CD14-positive monocyte (primary cell): ENCODE measurements around the gene ARL16. TPM values are rescaled to one million over a fixed set of nuclear protein-coding genes. Genes with fewer than 3 reads are reported as not detected.

Experiments
- DNase-seq, 3 donors: peaks; one replicate each; pipeline ENCODE4 v3.0.0-alpha.2; 2011 to 2022
- H2AFZ ChIP-seq: 2 replicates; pipeline ENCODE4 v1.6.0; 2012; ENCODE audit warnings: mild to moderate bottlenecking, low read depth, low read length, inconsistent platforms; ENCODE audit not compliant: insufficient read depth, poor library complexity, severe bottlenecking
- H3K27ac ChIP-seq, 2 donors: 1 replicate in 1 of 2; 2 replicates in 1 of 2; pipeline ENCODE4 v1.5.1; 2012 to 2013; ENCODE audit warnings: low read length in 2 of 2, control low read depth in 1 of 2, inconsistent platforms in 1 of 2, low read depth in 1 of 2, mild to moderate bottlenecking in 1 of 2
- H3K27me3 ChIP-seq, 2 donors: one replicate each; pipeline versions ENCODE4 v1.6.0 to v1.6.1; 2011 to 2013; ENCODE audit warnings: low read length in 2 of 2; ENCODE audit not compliant: control insufficient read depth in 2 of 2, insufficient read depth in 2 of 2
- H3K36me3 ChIP-seq, 2 donors: replicated peaks in 1 of 2; 1 replicate in 1 of 2; 2 replicates in 1 of 2; pipeline versions ENCODE4 v1.5.1 to v1.6.1; 2012 to 2013; ENCODE audit warnings: low read length in 2 of 2, control low read depth in 1 of 2, inconsistent platforms in 1 of 2, mild to moderate bottlenecking in 1 of 2; ENCODE audit not compliant: insufficient read depth in 2 of 2, control insufficient read depth in 1 of 2
- H3K4me1 ChIP-seq, 2 donors: 1 replicate in 1 of 2; 2 replicates in 1 of 2; pipeline versions ENCODE4 v1.5.1 to v1.6.1; 2012 to 2013; ENCODE audit warnings: low read length in 2 of 2, control low read depth in 1 of 2, inconsistent platforms in 1 of 2, mild to moderate bottlenecking in 1 of 2, moderate library complexity in 1 of 2; ENCODE audit not compliant: insufficient read depth in 2 of 2, control insufficient read depth in 1 of 2
- H3K4me2 ChIP-seq: replicated peaks from 2 replicates; pipeline ENCODE3; 2012; ENCODE audit warnings: low read length, moderate library complexity, mild to moderate bottlenecking; ENCODE audit not compliant: poor library complexity, severe bottlenecking; ENCODE audit errors: extremely low read depth
- H3K4me3 ChIP-seq, 3 experiments: fragments of 200-600 bp in 1 of 3; sonication (generic) in 1 of 3; replicated peaks in 1 of 3; 1 replicate in 2 of 3; 2 replicates in 1 of 3; pipeline ENCODE4 v1.5.1; 2011 to 2013; ENCODE audit warnings: low read length in 3 of 3, mild to moderate bottlenecking in 3 of 3, control low read depth in 2 of 3, low read depth in 2 of 3, inconsistent platforms in 1 of 3, moderate library complexity in 1 of 3
- H3K79me2 ChIP-seq: 2 replicates; pipeline ENCODE4 v1.6.0; 2012; ENCODE audit warnings: mild to moderate bottlenecking, control low read depth, inconsistent platforms, low read length, moderate library complexity; ENCODE audit not compliant: insufficient read depth
- H3K9ac ChIP-seq: 2 replicates; pipeline ENCODE4 v1.6.0; 2017; ENCODE audit warnings: low read length, mild to moderate bottlenecking; ENCODE audit not compliant: insufficient read depth, poor library complexity, severe bottlenecking
- H3K9me3 ChIP-seq, 2 donors: replicated peaks in 1 of 2; 1 replicate in 1 of 2; 2 replicates in 1 of 2; pipeline versions ENCODE4 v1.5.1 to v1.6.1; 2012 to 2013; ENCODE audit warnings: low read length in 2 of 2, control low read depth in 1 of 2; ENCODE audit not compliant: control insufficient read depth in 1 of 2, insufficient read depth in 1 of 2
- H4K20me1 ChIP-seq: 2 replicates; pipeline ENCODE4 v1.6.0; 2012; ENCODE audit warnings: mild to moderate bottlenecking, low read length, control low read depth, moderate library complexity; ENCODE audit not compliant: insufficient read depth
- H3K27ac Mint-ChIP-seq, 7 donors: one replicate each; pipeline ENCODE4 v1.8.0; 2020; ENCODE audit warnings: mild to moderate bottlenecking in 7 of 7, mixed read lengths in 7 of 7, moderate library complexity in 6 of 7, inconsistent platforms in 2 of 7
- H3K27me3 Mint-ChIP-seq, 3 donors: one replicate each; pipeline ENCODE4 v1.8.0; 2021 to 2022; ENCODE audit warnings: low read depth in 3 of 3, mild to moderate bottlenecking in 3 of 3, mixed read lengths in 3 of 3, moderate library complexity in 3 of 3, inconsistent platforms in 1 of 3
- H3K36me3 Mint-ChIP-seq, 2 donors: one replicate each; pipeline ENCODE4 v1.8.0; 2020; ENCODE audit warnings: mixed read lengths in 2 of 2, inconsistent platforms in 1 of 2, mild to moderate bottlenecking in 1 of 2
- H3K4me1 Mint-ChIP-seq: one replicate; pipeline ENCODE4 v1.8.0; 2020; ENCODE audit warnings: mild to moderate bottlenecking, mixed read lengths
- H3K4me3 Mint-ChIP-seq, 2 donors: one replicate each; pipeline ENCODE4 v1.8.0; 2020; ENCODE audit warnings: mild to moderate bottlenecking in 2 of 2, mixed read lengths in 2 of 2, moderate library complexity in 1 of 2
- H3K9me3 Mint-ChIP-seq, 7 donors: one replicate each; pipeline ENCODE4 v1.8.0; 2020 to 2022; ENCODE audit warnings: mixed read lengths in 7 of 7, mild to moderate bottlenecking in 6 of 7, moderate library complexity in 6 of 7, inconsistent platforms in 2 of 7
- CTCF ChIP-seq: fragments of 200-600 bp; IDR thresholded peaks from one replicate; pipeline ENCODE4 v1.8.0; 2022; ENCODE audit warnings: antibody characterized with exemption, mild to moderate bottlenecking
- WGBS: methylation state at CpG from one replicate; pipeline ENCODE4 v1.1.5; 2013; ENCODE audit warnings: missing lambda C conversion rate; ENCODE audit not compliant: insufficient coverage; 5-methylcytosine and 5-hydroxymethylcytosine counted together
- intact Hi-C, 2 donors: fragments of 100-400 bp; cut with micrococcal nuclease; formaldehyde crosslinking; loops; one replicate each; pipeline versions ENCODE4 v1.15.0 to v1.15.1; 2023
- polyA plus RNA-seq, 3 donors: library from polyadenylated mRNA; depleted of rRNA in 1 of 3; unstranded in 2 of 3; stranded (reverse) in 1 of 3; fragments of 300-500 nt in 2 of 3; fragments of >200 nt in 1 of 3; fragmentation: Illumina TruSeq in 2 of 3; gene quantifications; 1 replicate in 2 of 3; 2 replicates in 1 of 3; pipeline ENCODE4 v1.2.3, GENCODE V29; 2012 to 2021

The ARL16 gene
- polyA plus RNA-seq, 3 donors, result 17.6 to 43.0 (median 28.7) TPM

- intact Hi-C loops, result loop anchor here in 1 of 2 donors (2.0 kb wide), 1 partner anchor 21 kb away; the partner anchor contains the start of gene MRPL12
- H3K4me1 Mint-ChIP-seq, result peaks cover 25% of the 10 kb centered on the region
- DNase-seq, result no peak
Observed at GRCh38 chr17:81681672-81682071, 1.9 kb downstream of the ARL16 start.

GRCh38 chr17:81680150-81680549, 3.4 kb downstream of the ARL16 start:
- no peaks in the 10 kb centered on the region for H3K9me3 ChIP-seq
- Mint-ChIP-seq H3K36me3 (peaks cover 5 to 20% of the 10 kb centered on the region in 2 donors), H3K4me3 (no peak overlapping the region), H3K27ac (no peak overlapping the region), H3K4me1 (peaks cover 18% of the 10 kb centered on the region), H3K9me3 (peaks cover 0 to 3% (median 0%) of the 10 kb centered on the region in 7 donors), H3K27me3 (peaks cover 0 to 1% (median 0%) of the 10 kb centered on the region in 3 donors)
- no peak overlapping the region for H2AFZ ChIP-seq
- no peak for DNase-seq
- 98% methylated on average over 10 of the region's 11 CpGs for WGBS
- no peak overlapping the region for H3K27ac ChIP-seq
- H4K20me1 ChIP-seq, result peaks cover 17% of the 10 kb centered on the region
- peaks cover 37% of the 10 kb centered on the region for H3K79me2 ChIP-seq
- no peaks in the 10 kb centered on the region for H3K27me3 ChIP-seq
- peaks cover 19 to 20% of the 10 kb centered on the region in 2 donors for H3K4me1 ChIP-seq
- peaks cover 8 to 9% of the 10 kb centered on the region in 2 donors for H3K36me3 ChIP-seq
- no peak overlapping the region for H3K4me3 ChIP-seq
- H3K4me2 ChIP-seq, result no peak overlapping the region
- intact Hi-C loops, result no loop called here
- no peak overlapping the region for H3K9ac ChIP-seq
- TF ChIP-seq CTCF, result no peak

More at GRCh38 chr17:81681672-81682071, 1.9 kb downstream of the ARL16 start:
- Histone ChIP-seq H3K27me3 (no peaks in the 10 kb centered on the region), H4K20me1 (peaks cover 28% of the 10 kb centered on the region), H3K4me2 (no peak overlapping the region), H3K4me3 (no peak overlapping the region), H3K9me3 (no peaks in the 10 kb centered on the region), H3K36me3 (peaks cover 22 to 24% of the 10 kb centered on the region in 2 donors), H3K27ac (no peak overlapping the region), H3K79me2 (peaks cover 52% of the 10 kb centered on the region), H3K4me1 (peaks cover 22 to 25% of the 10 kb centered on the region in 2 donors), H3K9ac (no peak overlapping the region), H2AFZ (no peak overlapping the region)
- no peak for TF ChIP-seq CTCF
- Mint-ChIP-seq H3K27me3 (peaks cover 0 to 1% (median 0%) of the 10 kb centered on the region in 3 donors), H3K27ac (no peak overlapping the region), H3K9me3 (peaks cover 0 to under 1% (median 0%) of the 10 kb centered on the region in 7 donors), H3K36me3 (peaks cover 15 to 30% of the 10 kb centered on the region in 2 donors), H3K4me3 (no peak overlapping the region)
- whole genome bisulfite sequencing, result 98% methylated on average over 15 of the region's 17 CpGs
